ENCODE results near the gene SRMS. TPM values are rescaled to one million over a fixed set of nuclear protein-coding genes. Genes with fewer than 3 reads are reported as not detected.

Gene SRMS
- total and polyA plus RNA-seq, 2 of the 13 experiments (the other 11 are each of a cell fraction or from before 2014, with no cell fraction given): not detected

DNA sequence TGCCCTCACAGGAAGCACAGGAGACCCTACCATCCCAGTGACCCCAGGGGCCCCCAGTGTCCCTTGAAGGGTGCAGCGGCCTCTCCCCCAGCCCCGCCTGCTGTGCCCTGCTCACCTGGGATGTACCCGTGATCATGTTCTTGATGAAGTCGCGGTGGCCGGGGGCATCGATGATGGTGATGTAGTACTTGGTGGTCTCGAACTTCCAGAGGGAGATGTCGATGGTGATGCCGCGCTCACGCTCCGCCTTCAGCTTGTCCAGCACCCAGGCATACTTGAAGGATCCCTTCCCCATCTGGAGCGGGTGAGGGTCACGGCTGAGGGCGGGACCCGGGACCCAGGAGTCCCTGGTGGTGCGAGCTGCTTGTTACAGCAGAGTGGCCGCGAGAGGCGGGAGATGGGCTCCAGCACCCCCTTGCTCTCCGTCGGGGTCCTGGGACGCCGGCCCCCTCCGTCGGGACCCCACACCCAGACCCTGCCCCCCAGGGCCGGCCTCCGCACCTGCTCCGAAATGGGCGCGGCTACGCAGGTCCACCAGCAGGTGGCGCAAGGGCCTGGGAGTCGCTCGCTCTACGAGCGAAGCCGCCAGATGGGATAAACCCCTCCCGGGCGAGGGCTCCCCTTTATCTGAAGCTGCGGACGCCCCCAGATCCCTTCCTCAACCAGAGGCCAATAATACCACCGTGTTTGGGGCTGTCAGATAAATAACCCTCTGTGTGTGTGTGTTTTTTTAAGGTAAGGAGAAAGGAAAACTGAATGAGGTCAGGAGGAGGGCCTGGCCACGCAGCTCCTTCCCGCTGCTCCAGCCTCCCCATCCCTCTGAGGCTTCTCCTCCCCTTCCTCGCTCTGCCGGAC, 51.6 kb downstream of the SRMS start (continued):
- TF ChIP-seq, protein P1, sequence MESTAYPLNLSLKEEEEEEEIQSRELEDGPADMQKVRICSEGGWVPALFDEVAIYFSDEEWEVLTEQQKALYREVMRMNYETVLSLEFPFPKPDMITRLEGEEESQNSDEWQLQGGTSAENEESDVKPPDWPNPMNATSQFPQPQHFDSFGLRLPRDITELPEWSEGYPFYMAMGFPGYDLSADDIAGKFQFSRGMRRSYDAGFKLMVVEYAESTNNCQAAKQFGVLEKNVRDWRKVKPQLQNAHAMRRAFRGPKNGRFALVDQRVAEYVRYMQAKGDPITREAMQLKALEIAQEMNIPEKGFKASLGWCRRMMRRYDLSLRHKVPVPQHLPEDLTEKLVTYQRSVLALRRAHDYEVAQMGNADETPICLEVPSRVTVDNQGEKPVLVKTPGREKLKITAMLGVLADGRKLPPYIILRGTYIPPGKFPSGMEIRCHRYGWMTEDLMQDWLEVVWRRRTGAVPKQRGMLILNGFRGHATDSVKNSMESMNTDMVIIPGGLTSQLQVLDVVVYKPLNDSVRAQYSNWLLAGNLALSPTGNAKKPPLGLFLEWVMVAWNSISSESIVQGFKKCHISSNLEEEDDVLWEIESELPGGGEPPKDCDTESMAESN (CRISPR knock-in tag; conservative IDR thresholded peaks at IDR 0.05): no peak
- TF ChIP-seq KLF12 (CRISPR knock-in tag; IDR thresholded peaks at IDR 0.05; ENCODE audit: borderline replicate concordance): no peak
- TF ChIP-seq ZSCAN22 (CRISPR knock-in tag; IDR thresholded peaks at IDR 0.05): no peak
- TF ChIP-seq MTA3 (CRISPR knock-in tag; IDR thresholded peaks at IDR 0.05): no peak
- no peak for TF ChIP-seq ZSCAN30 (CRISPR knock-in tag; IDR thresholded peaks at IDR 0.05)
- TF ChIP-seq NCOA5 (CRISPR knock-in tag; IDR thresholded peaks at IDR 0.05): no peak
- no peak for TF ChIP-seq FOXA1 (IDR thresholded peaks at IDR 0.05)
- TF ChIP-seq FOXA1 (CRISPR knock-in tag; IDR thresholded peaks at IDR 0.05): no peak
- TF ChIP-seq, protein P2, sequence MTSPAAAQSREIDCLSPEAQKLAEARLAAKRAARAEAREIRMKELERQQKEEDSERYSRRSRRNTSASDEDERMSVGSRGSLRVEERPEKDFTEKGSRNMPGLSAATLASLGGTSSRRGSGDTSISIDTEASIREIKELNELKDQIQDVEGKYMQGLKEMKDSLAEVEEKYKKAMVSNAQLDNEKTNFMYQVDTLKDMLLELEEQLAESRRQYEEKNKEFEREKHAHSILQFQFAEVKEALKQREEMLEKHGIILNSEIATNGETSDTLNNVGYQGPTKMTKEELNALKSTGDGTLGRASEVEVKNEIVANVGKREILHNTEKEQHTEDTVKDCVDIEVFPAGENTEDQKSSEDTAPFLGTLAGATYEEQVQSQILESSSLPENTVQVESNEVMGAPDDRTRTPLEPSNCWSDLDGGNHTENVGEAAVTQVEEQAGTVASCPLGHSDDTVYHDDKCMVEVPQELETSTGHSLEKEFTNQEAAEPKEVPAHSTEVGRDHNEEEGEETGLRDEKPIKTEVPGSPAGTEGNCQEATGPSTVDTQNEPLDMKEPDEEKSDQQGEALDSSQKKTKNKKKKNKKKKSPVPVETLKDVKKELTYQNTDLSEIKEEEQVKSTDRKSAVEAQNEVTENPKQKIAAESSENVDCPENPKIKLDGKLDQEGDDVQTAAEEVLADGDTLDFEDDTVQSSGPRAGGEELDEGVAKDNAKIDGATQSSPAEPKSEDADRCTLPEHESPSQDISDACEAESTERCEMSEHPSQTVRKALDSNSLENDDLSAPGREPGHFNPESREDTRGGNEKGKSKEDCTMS (CRISPR knock-in tag; conservative IDR thresholded peaks at IDR 0.05): no peak
- no peak for TF ChIP-seq ZC3H4 (CRISPR knock-in tag; IDR thresholded peaks at IDR 0.05; ENCODE audit: borderline replicate concordance)
- no peak for TF ChIP-seq TAF15 (IDR thresholded peaks at IDR 0.05; ENCODE audit: low read depth, low read length, poor library complexity, severe bottlenecking)
- peak; percentile 98 for TF ChIP-seq XRCC5 (optimal IDR thresholded peaks at IDR 0.05; ENCODE audit: low read length)
- TF ChIP-seq RCOR2 (CRISPR knock-in tag; IDR thresholded peaks at IDR 0.05): no peak
- TF ChIP-seq RNF2 (conservative IDR thresholded peaks at IDR 0.05; ENCODE audit: low read depth): no peak
- no peak for TF ChIP-seq ZIK1 (CRISPR knock-in tag; IDR thresholded peaks at IDR 0.05; ENCODE audit: borderline replicate concordance, low read depth)
- TF ChIP-seq, protein P3, sequence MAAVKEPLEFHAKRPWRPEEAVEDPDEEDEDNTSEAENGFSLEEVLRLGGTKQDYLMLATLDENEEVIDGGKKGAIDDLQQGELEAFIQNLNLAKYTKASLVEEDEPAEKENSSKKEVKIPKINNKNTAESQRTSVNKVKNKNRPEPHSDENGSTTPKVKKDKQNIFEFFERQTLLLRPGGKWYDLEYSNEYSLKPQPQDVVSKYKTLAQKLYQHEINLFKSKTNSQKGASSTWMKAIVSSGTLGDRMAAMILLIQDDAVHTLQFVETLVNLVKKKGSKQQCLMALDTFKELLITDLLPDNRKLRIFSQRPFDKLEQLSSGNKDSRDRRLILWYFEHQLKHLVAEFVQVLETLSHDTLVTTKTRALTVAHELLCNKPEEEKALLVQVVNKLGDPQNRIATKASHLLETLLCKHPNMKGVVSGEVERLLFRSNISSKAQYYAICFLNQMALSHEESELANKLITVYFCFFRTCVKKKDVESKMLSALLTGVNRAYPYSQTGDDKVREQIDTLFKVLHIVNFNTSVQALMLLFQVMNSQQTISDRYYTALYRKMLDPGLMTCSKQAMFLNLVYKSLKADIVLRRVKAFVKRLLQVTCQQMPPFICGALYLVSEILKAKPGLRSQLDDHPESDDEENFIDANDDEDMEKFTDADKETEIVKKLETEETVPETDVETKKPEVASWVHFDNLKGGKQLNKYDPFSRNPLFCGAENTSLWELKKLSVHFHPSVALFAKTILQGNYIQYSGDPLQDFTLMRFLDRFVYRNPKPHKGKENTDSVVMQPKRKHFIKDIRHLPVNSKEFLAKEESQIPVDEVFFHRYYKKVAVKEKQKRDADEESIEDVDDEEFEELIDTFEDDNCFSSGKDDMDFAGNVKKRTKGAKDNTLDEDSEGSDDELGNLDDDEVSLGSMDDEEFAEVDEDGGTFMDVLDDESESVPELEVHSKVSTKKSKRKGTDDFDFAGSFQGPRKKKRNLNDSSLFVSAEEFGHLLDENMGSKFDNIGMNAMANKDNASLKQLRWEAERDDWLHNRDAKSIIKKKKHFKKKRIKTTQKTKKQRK (IDR thresholded peaks at IDR 0.05; ENCODE audit: low read length): no peak
- TF ChIP-seq KDM4B (CRISPR knock-in tag; IDR thresholded peaks at IDR 0.05): 0 out of 2 replicates have a peak, but pooled peaks have one; percentile 32
- TF ChIP-seq SATB2 (CRISPR knock-in tag; IDR thresholded peaks at IDR 0.05): no peak
- no peak for TF ChIP-seq ZNF616 (CRISPR knock-in tag; IDR thresholded peaks at IDR 0.05; ENCODE audit: low read depth)
- TF ChIP-seq MBNL3 (CRISPR knock-in tag; conservative IDR thresholded peaks at IDR 0.05): no peak
- TF ChIP-seq, protein P4, sequence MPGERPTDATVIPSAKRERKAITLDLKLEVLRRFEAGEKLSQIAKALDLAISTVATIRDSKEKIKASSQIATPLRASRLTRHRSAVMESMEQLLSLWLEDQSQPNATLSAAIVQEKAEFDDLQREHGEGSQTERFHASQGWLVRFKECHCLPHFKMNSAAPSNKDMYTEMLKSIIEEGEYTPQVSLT (CRISPR knock-in tag; IDR thresholded peaks at IDR 0.05; ENCODE audit: borderline replicate concordance, low read depth): no peak
- no peak for TF ChIP-seq ZNF530 (CRISPR knock-in tag; IDR thresholded peaks at IDR 0.05; ENCODE audit: low read depth)
- TF ChIP-seq MED13 (CRISPR knock-in tag; IDR thresholded peaks at IDR 0.05): no peak
